ENCODE measurements around the gene MAN2A1.
"Not testable (repeated sequence)": the region's sequence is repeated elsewhere in the genome, so short reads cannot be mapped to it uniquely, and the experiment has no call there.

The MAN2A1 gene

DNA sequence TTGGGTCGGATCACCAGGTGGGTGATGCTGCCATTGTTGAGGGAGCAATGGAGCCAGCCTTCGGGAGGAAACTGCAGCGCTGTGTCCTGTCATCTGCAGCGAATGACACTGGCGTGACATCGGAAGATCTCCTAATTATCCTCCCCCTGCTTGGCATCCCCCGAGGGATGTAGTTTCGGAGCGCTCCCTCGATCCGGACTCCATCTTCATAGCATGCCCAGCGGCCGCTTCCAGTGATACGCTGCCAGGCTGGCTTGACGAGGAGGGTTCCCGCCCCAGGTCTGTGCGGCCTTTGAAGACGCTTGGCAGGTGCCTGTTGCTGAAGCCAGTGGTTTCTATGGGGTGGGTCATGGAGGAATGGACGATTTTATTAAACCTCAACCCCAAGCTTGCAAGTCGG lies 194.9 kb downstream of the MAN2A1 start:
- Histone ChIP-seq H3K9me3 (ENCODE audit: control insufficient read depth, insufficient read depth, low read depth, low read length) (no peaks in the 10 kb centered on the region), H3K4me1 (ENCODE audit: control insufficient read depth, insufficient read depth, low read length) (no peaks in the 10 kb centered on the region), H3K4me3 (ENCODE audit: low read depth, low read length) (no peak overlapping the region), H3K36me3 (ENCODE audit: control insufficient read depth, insufficient read depth, low read length) (no peaks in the 10 kb centered on the region), H3K27ac (ENCODE audit: low read depth, low read length) (no peak overlapping the region), H3K9ac (ENCODE audit: low read length) (no peak overlapping the region), H3K27me3 (ENCODE audit: control insufficient read depth, insufficient read depth, low read length) (no peaks in the 10 kb centered on the region)

DNA sequence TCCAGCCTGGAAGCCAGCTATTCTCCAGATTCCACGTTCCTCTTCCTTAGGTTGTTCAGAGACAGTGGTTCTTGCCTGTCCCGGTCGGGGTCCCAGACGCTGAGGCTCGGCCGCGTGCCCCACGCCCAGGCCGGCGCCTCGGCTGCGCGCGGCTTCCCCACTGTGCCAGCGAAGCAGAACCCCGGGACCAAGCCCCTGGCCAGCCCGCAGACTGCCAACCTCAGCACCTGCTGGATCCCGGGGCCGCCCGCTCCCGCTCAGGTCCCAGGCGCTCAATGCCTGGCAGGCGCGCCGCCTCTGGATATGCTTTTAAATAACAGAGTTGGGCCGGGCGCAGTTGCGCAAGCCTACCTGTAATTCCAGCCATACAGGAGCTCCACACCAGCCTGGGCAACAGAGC lies 195.5 kb downstream of the MAN2A1 start:
- Histone ChIP-seq H3K4me1 (ENCODE audit: control insufficient read depth, insufficient read depth, low read length) (no peaks in the 10 kb centered on the region), H3K27me3 (ENCODE audit: control insufficient read depth, insufficient read depth, low read length) (no peaks in the 10 kb centered on the region), H3K9me3 (ENCODE audit: control insufficient read depth, insufficient read depth, low read depth, low read length) (no peaks in the 10 kb centered on the region), H3K27ac (ENCODE audit: low read depth, low read length) (no peak overlapping the region), H3K9ac (ENCODE audit: low read length) (no peak overlapping the region), H3K36me3 (ENCODE audit: control insufficient read depth, insufficient read depth, low read length) (no peaks in the 10 kb centered on the region), H3K4me3 (ENCODE audit: low read depth, low read length) (no peak overlapping the region)

DNA sequence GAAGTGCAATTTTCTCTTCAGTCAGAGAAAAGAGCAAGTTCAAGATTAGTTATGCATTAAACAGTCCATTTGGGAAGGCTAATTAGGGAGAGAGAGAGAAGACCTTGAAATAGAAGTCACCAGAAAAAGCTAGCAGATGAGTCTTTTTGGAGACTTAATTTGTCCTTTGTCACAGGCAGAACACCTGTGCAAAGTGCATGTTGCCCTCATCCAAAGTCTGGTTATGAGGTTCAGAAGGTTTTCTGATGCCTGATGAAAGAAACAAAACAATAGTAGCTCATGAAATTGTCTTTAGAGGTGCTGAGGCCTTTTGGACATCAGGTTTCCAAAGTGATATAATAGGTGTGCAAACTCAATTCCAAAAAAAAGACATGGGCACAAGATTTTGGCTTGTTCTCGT lies 199.3 kb downstream of the MAN2A1 start:
- no peaks in the 10 kb centered on the region for H3K27me3 ChIP-seq (ENCODE audit: control insufficient read depth, insufficient read depth, low read length)
- no peak overlapping the region for H3K27ac ChIP-seq (ENCODE audit: low read depth, low read length)
- no peaks in the 10 kb centered on the region for H3K4me1 ChIP-seq (ENCODE audit: control insufficient read depth, insufficient read depth, low read length)
- 0 out of 2 replicates have a peak, but pooled peaks cover 2% of the 10 kb centered on the region for H3K9me3 ChIP-seq (ENCODE audit: control insufficient read depth, insufficient read depth, low read depth, low read length)
- H3K4me3 ChIP-seq (ENCODE audit: low read depth, low read length) = no peak overlapping the region
- H3K36me3 ChIP-seq (ENCODE audit: control insufficient read depth, insufficient read depth, low read length) = no peaks in the 10 kb centered on the region
- no peak overlapping the region for H3K9ac ChIP-seq (ENCODE audit: low read length)

DNA sequence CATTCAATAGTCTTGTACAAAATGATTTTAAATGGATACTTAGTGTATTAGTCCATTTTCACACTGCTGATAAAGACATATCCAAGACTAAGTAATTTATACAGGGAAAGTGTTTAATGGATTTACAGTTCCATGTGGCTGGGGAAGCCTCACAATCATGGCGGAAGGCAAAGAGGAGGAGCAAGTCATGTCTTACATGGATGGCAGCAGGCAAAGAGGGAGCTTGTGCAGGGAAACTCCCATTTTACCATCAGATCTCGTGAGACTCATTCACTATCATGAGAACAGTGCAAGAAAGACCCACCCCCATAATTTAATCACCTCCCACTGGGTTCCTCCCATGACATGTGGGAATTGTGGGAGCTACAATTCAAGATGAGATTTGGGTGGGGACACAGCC lies 203.5 kb downstream of the MAN2A1 start:
- not testable (repeated sequence) for H3K27me3 ChIP-seq (ENCODE audit: control insufficient read depth, insufficient read depth, low read length); H3K27ac ChIP-seq (ENCODE audit: low read depth, low read length); H3K9ac ChIP-seq (ENCODE audit: low read length); H3K36me3 ChIP-seq (ENCODE audit: control insufficient read depth, insufficient read depth, low read length); H3K4me1 ChIP-seq (ENCODE audit: control insufficient read depth, insufficient read depth, low read length); H3K9me3 ChIP-seq (ENCODE audit: control insufficient read depth, insufficient read depth, low read depth, low read length); H3K4me3 ChIP-seq (ENCODE audit: low read depth, low read length)

DNA sequence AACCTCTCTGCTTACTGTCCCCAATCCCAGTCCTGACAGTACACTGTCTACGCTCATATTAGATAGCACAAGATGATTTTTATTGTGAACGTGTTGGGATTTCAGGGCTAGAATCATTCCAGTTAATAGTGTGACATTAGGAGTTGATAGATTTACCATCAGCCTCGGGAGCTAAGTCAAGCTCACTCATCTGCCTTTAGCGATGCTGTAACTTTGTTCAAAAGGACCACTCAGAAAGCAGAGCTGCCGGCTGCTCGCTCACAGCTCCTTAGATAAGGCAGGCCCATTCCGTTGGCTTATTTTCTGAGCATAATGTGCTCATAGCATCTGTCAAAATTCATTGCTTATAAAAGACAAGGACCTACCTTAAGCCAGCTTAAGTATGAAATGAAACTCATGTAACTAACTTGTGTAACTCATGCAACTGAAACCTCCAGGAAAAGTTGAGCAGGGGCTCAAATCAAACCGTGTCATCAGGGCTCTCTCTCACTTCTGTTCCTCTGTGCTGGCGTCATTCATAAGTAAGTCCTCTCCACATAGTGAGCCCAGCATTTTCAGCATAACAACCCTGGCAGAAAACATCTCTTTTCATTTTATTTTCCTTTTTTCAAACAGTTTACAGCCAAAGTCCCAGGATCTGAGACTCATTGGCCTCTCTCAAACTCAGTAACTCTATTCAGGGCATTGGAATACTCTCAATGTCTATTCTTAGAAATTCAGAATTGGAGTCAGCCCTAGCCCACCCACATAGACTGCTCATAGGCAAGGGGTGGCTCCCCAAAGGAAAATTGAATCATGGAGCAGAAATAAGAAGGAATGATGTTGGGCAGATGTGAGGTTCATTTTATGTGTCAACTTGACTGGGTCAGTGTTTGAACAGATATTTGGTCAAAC lies 208.8 kb downstream of the MAN2A1 start:
- H3K9ac ChIP-seq (ENCODE audit: low read length) = no peak overlapping the region
- H3K9me3 ChIP-seq (ENCODE audit: control insufficient read depth, insufficient read depth, low read depth, low read length) = no peaks in the 10 kb centered on the region
- H3K36me3 ChIP-seq (ENCODE audit: control insufficient read depth, insufficient read depth, low read length) = no peaks in the 10 kb centered on the region
- H3K4me3 ChIP-seq (ENCODE audit: low read depth, low read length) = no peak overlapping the region
- no peaks in the 10 kb centered on the region for H3K27me3 ChIP-seq (ENCODE audit: control insufficient read depth, insufficient read depth, low read length)
- H3K27ac ChIP-seq (ENCODE audit: low read depth, low read length) = no peak overlapping the region
- no peaks in the 10 kb centered on the region for H3K4me1 ChIP-seq (ENCODE audit: control insufficient read depth, insufficient read depth, low read length)

DNA sequence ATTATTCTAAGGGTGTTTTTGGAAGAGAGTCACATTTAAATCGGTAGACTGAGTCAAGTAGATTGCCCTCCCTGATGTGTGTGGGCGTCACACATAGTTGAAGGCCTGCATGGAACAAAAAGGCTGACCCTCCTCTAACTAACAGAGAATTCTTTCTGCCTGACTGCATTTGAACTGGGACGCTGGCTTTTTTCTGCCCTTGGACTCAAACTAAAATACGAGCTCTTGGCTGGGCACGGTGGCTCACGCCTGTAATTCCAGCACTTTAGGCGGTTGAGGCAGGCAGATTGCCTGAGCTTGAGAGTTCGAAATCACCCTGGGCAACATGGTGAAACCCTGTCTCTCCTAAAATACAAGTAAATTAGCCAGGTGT lies 209.4 kb downstream of the MAN2A1 start:
- H3K9me3 ChIP-seq (ENCODE audit: control insufficient read depth, insufficient read depth, low read depth, low read length) = no peaks in the 10 kb centered on the region
- no peaks in the 10 kb centered on the region for H3K4me1 ChIP-seq (ENCODE audit: control insufficient read depth, insufficient read depth, low read length)
- H3K27me3 ChIP-seq (ENCODE audit: control insufficient read depth, insufficient read depth, low read length) = no peaks in the 10 kb centered on the region
- H3K36me3 ChIP-seq (ENCODE audit: control insufficient read depth, insufficient read depth, low read length) = no peaks in the 10 kb centered on the region
- H3K4me3 ChIP-seq (ENCODE audit: low read depth, low read length) = no peak overlapping the region
- H3K9ac ChIP-seq (ENCODE audit: low read length) = no peak overlapping the region
- H3K27ac ChIP-seq (ENCODE audit: low read depth, low read length) = no peak overlapping the region

DNA sequence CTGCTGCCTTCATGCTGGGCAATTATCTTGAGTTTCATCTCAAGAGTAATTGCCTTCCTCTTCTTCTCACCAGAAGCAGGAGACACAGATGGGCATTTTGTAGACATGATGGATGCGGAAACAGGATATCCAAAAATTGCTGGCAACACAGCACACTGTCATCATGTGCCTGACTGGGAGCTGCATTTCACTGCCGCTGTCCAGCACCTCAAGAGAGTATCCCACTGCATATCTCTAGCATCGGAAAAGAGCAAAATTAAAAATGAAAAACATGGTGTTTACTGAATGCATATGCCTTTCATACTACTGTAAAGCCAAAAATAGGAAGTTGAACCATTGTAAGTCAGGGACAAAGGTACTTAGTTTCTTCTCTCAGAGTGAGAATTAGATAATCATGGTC lies 210.7 kb downstream of the MAN2A1 start:
- Histone ChIP-seq H3K4me1 (ENCODE audit: control insufficient read depth, insufficient read depth, low read length) (no peaks in the 10 kb centered on the region), H3K36me3 (ENCODE audit: control insufficient read depth, insufficient read depth, low read length) (no peaks in the 10 kb centered on the region), H3K9ac (ENCODE audit: low read length) (no peak overlapping the region), H3K9me3 (ENCODE audit: control insufficient read depth, insufficient read depth, low read depth, low read length) (no peaks in the 10 kb centered on the region), H3K4me3 (ENCODE audit: low read depth, low read length) (no peak overlapping the region), H3K27me3 (ENCODE audit: control insufficient read depth, insufficient read depth, low read length) (no peaks in the 10 kb centered on the region), H3K27ac (ENCODE audit: low read depth, low read length) (no peak overlapping the region)

DNA sequence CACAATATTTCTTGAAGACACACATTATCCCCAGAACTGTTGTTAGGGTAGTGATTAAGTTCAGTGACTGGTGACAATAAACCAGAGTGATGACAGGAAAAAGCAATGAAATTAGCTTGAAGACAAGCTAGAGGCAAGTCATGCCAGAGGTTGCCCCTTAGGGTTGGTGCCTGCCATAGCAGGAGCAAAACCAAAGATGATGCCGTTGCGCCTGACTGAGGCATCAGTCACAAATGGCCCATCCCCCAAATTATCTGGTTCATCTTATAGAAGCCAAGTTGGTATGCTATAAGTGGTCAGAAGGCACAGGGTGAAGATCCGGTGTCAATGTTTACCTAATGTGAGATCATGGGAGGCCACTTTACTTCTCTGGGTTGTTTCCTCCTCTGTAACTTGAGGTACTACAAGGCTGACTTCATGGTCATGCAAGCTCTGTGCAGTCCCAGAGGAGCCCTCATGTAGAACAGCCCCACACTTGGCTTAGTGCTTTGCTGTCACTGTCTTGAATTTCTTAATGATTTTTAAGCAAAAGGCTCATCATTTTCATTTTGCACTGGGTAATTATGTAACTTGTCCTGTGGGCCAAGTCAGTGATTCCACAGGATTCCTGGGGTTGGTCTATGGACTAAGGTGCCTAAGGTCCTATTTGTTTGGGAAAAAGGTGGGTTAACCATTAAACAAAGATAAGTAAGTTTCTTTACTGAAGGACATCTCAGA lies 211.3 kb downstream of the MAN2A1 start:
- H3K27me3 ChIP-seq (ENCODE audit: control insufficient read depth, insufficient read depth, low read length) = no peaks in the 10 kb centered on the region
- no peaks in the 10 kb centered on the region for H3K36me3 ChIP-seq (ENCODE audit: control insufficient read depth, insufficient read depth, low read length)
- H3K9ac ChIP-seq (ENCODE audit: low read length) = no peak overlapping the region
- no peak overlapping the region for H3K27ac ChIP-seq (ENCODE audit: low read depth, low read length)
- no peak overlapping the region for H3K4me3 ChIP-seq (ENCODE audit: low read depth, low read length)
- H3K9me3 ChIP-seq (ENCODE audit: control insufficient read depth, insufficient read depth, low read depth, low read length) = no peaks in the 10 kb centered on the region
- no peaks in the 10 kb centered on the region for H3K4me1 ChIP-seq (ENCODE audit: control insufficient read depth, insufficient read depth, low read length)

DNA sequence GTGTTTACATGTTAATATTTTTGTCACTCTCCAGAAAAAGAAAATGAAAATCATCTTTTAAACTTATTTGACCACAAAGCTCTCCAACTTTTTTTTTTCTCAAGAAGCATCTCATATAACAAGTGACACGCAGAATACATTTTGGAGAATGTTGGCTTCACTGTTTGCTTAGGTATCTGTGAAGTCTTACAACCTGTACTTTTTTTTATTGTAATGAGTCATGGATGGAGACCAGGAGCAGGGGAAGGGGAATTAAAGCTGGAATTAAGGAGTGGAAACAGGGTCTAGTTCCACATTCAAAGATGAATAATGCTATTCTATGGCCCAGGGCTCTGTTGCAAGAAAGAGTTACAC lies 211.9 kb downstream of the MAN2A1 start:
- H3K4me1 ChIP-seq (ENCODE audit: control insufficient read depth, insufficient read depth, low read length) = no peaks in the 10 kb centered on the region
- no peak overlapping the region for H3K27ac ChIP-seq (ENCODE audit: low read depth, low read length)
- no peaks in the 10 kb centered on the region for H3K36me3 ChIP-seq (ENCODE audit: control insufficient read depth, insufficient read depth, low read length)
- no peak overlapping the region for H3K4me3 ChIP-seq (ENCODE audit: low read depth, low read length)
- no peaks in the 10 kb centered on the region for H3K9me3 ChIP-seq (ENCODE audit: control insufficient read depth, insufficient read depth, low read depth, low read length)
- no peaks in the 10 kb centered on the region for H3K27me3 ChIP-seq (ENCODE audit: control insufficient read depth, insufficient read depth, low read length)
- H3K9ac ChIP-seq (ENCODE audit: low read length) = no peak overlapping the region

DNA sequence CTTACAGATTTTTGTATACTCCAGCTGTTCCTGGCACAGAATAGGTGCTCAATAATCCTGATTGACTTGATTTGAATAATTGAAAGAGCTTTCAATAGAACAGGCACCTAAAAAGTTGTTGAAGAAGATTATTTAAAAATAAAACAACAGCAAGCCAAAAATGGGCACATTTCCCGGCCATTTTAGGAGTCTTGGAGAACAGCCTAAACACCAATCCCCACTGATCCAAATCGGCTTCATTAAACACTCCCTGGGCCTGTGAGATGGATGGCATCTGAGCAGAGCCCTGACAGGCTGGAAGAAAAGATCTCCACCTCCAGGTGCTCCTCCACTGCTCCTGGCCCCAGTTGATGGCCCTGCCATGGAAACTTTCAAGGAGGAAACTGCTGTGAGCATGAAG lies 213.3 kb downstream of the MAN2A1 start:
- Histone ChIP-seq H3K36me3 (ENCODE audit: control insufficient read depth, insufficient read depth, low read length) (no peaks in the 10 kb centered on the region), H3K4me1 (ENCODE audit: control insufficient read depth, insufficient read depth, low read length) (no peaks in the 10 kb centered on the region), H3K9ac (ENCODE audit: low read length) (no peak overlapping the region), H3K27me3 (ENCODE audit: control insufficient read depth, insufficient read depth, low read length) (no peaks in the 10 kb centered on the region), H3K27ac (ENCODE audit: low read depth, low read length) (no peak overlapping the region), H3K4me3 (ENCODE audit: low read depth, low read length) (no peak overlapping the region), H3K9me3 (ENCODE audit: control insufficient read depth, insufficient read depth, low read depth, low read length) (no peaks in the 10 kb centered on the region)

DNA sequence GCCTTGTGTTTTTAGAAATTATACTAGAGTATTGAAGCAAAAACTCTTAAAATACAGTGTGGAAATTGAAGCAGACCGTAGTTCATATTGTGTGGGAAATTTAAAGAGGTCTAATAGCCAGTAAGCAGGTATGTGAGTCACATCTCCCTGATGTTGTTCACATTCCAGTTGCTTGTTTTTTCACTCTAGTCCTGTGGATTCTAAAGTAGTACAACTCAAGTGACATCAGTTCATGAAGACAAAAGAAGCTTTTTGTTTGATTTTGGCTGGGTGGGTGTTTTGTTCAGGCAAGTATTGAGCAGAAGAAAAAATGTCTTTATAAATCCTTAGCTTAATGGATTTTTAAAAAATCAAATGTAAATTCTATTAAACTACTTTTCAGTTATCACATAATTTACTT lies 216.2 kb downstream of the MAN2A1 start:
- no peak overlapping the region for H3K27ac ChIP-seq (ENCODE audit: low read depth, low read length)
- H3K4me1 ChIP-seq (ENCODE audit: control insufficient read depth, insufficient read depth, low read length) = no peaks in the 10 kb centered on the region
- no peak overlapping the region for H3K4me3 ChIP-seq (ENCODE audit: low read depth, low read length)
- no peak overlapping the region for H3K9ac ChIP-seq (ENCODE audit: low read length)
- no peaks in the 10 kb centered on the region for H3K36me3 ChIP-seq (ENCODE audit: control insufficient read depth, insufficient read depth, low read length)
- no peaks in the 10 kb centered on the region for H3K9me3 ChIP-seq (ENCODE audit: control insufficient read depth, insufficient read depth, low read depth, low read length)
- H3K27me3 ChIP-seq (ENCODE audit: control insufficient read depth, insufficient read depth, low read length) = no peaks in the 10 kb centered on the region
